Heart right ventricle (tissue), 16 donors: ENCODE data around the gene DDX31. TPM values are rescaled to one million over a fixed set of nuclear protein-coding genes. Genes with fewer than 3 reads are reported as not detected.

Experiments used
- ATAC-seq, 8 donors: fragments of 200-7000 bp; cut with Tn5 transposase; one replicate each; pipeline ENCODE4 v1.9.1; 2020; ENCODE audit warnings: mild to moderate bottlenecking in 8 of 8, moderate library complexity in 8 of 8, moderate number of reproducible peaks in 1 of 8
- DNase-seq, 2 donors: peaks; one replicate each; pipeline ENCODE4 v3.0.0-alpha.2; 2020
- H3K27ac ChIP-seq, 10 donors: fragments of 200-600 bp; sonication (generic) in 2 of 10; one replicate each; pipeline versions ENCODE4 v1.5.0 to v1.8.0; 2020 to 2022; ENCODE audit warnings: mild to moderate bottlenecking in 3 of 10
- H3K27me3 ChIP-seq, 7 donors: fragments of 200-600 bp; one replicate each; pipeline ENCODE4 v1.8.0; 2021 to 2022; ENCODE audit warnings: mild to moderate bottlenecking in 2 of 7
- H3K36me3 ChIP-seq, 9 donors: fragments of 200-600 bp; sonication (generic) in 1 of 9; one replicate each; pipeline versions ENCODE4 v1.5.0 to v1.8.0; 2020 to 2022; ENCODE audit warnings: mild to moderate bottlenecking in 2 of 9
- H3K4me1 ChIP-seq, 9 donors: fragments of 200-600 bp; sonication (generic) in 1 of 9; one replicate each; pipeline versions ENCODE4 v1.5.0 to v1.8.0; 2020 to 2022; ENCODE audit warnings: mild to moderate bottlenecking in 4 of 9
- H3K4me3 ChIP-seq, 10 donors: fragments of 200-600 bp; sonication (generic) in 2 of 10; one replicate each; pipeline versions ENCODE4 v1.5.0 to v1.8.0; 2020 to 2022; ENCODE audit warnings: mild to moderate bottlenecking in 7 of 10, moderate library complexity in 2 of 10
- H3K9me3 ChIP-seq, 11 donors: fragments of 200-600 bp in 10 of 11; sonication (generic) in 2 of 11; one replicate each; pipeline versions ENCODE4 v1.5.0 to v1.8.0; 2013 to 2022; ENCODE audit warnings: mild to moderate bottlenecking in 2 of 11, control low read depth in 1 of 11, moderate library complexity in 1 of 11
- CTCF ChIP-seq, 9 donors: fragments of 200-600 bp; sonication (generic) in 2 of 9; IDR thresholded peaks; one replicate each; pipeline versions ENCODE4 v1.5.0 to v1.8.0; 2021 to 2022; ENCODE audit warnings: antibody characterized with exemption in 9 of 9, mild to moderate bottlenecking in 5 of 9, moderate library complexity in 1 of 9
- WGBS, 2 donors: extraction: QIAGEN DNeasy Blood & Tissue Kit; methylation state at CpG; one replicate each; pipeline ENCODE4 v1.1.7; 2013; ENCODE audit warnings: inconsistent platforms in 1 of 2; 5-methylcytosine and 5-hydroxymethylcytosine counted together
- intact Hi-C, 10 donors: fragments of 100-400 bp; cut with DNase I; formaldehyde crosslinking; loops; one replicate each; pipeline versions ENCODE4 v1.11.1 to v1.14.2; 2022
- polyA plus RNA-seq, 2 donors: library from polyadenylated mRNA; stranded (reverse); fragments of 200-250 nt; gene quantifications; one replicate each; pipeline ENCODE4 v1.2.3, GENCODE V29; 2013
- total RNA-seq, 10 donors: library from RNA; stranded (reverse); fragmentation: NEBNext Ultra II Directional in 3 of 10; extraction: Animal tissue kit (Norgen Biotek cat#: 25700) in 3 of 10; gene quantifications; one replicate each; pipeline versions ENCODE4 v1.2.1 to v1.2.4, GENCODE V29; 2021 to 2023
- donor health status: Arrhythmogenic right ventricular cardiomyopathy.
- donor health status: ischemic (EF 13 %, LVEDD 7.1; RV severe dilation, severe dysfunction).
- donor health status: healthy with polysubstance abuse.
- donor health status: DM: no; HTN: yes; CAD: no.
- donor health status: DM: no; HTN: no; CAD: no.
- donor health status: ischemic (EF 25% LVEDD 6.9; RV normal size, moderate dysfunction).
- donor health status: ischemic (EF 25% LVEDD 5.7; RV mildly dilated, moderate dysfunction).
- donor health status: healthy.
- donor health status: DM: yes; HTN: yes; CAD: no.
- donor health status: Ischemic cardiomyopathy.
- donor health status: ischemic (EF 35%, LVEDD 5.7; RV mildly dilated, moderate dysfunction).
- donor health status: nonischemic (EF 11% LVEDD 7.7; RV severe dilation, severe dysfunction).
- donor health status: DM: yes; HTN: yes; CAD: no.
- donor health status: PGD.
- donor health status: ischemic (EF 29% LVEDD 5.4; RV normal size, mild dysfunction).
- donor health status: nonischemic (EF 23%, LVEDD 6.1; RV moderate dilation, normal function).

The DDX31 gene
- total and polyA plus RNA-seq, 12 donors, result 4.0 to 6.4 (median 5.0) TPM

- DNase-seq, result no peak
- peaks cover 0 to 19% (median 6%) of the 10 kb centered on the region in 7 donors for H3K27me3 ChIP-seq
- intact Hi-C loops, result no loop called here
- no peak for TF ChIP-seq CTCF (IDR thresholded peaks at IDR 0.05)
- WGBS, 2 donors, result 89 to 92% methylated on average over 15 of the region's 15 CpGs
- no peak overlapping the region for H3K27ac ChIP-seq
- peaks cover 0 to 22% (median 15%) of the 10 kb centered on the region in 9 donors for H3K4me1 ChIP-seq
- H3K4me3 ChIP-seq, result no peak overlapping the region
- H3K36me3 ChIP-seq, result no peaks in the 10 kb centered on the region
- no peaks in the 10 kb centered on the region for H3K9me3 ChIP-seq
- no peak for ATAC-seq
These were observed 112.6 kb downstream of the DDX31 start for GRCh38 chr9:132557159-132557558.

- no peak overlapping the region for H3K27ac ChIP-seq
- 77 to 84% methylated on average over 26 of the region's 26 CpGs for WGBS, 2 donors
- DNase-seq, result no peak
These were observed 113.1 kb downstream of the DDX31 start for GRCh38 chr9:132556714-132557113.

GRCh38 chr9:132556235-132556634 is 113.5 kb downstream of the DDX31 start:
- Histone ChIP-seq H3K27me3 (peaks cover 0 to 19% (median 6%) of the 10 kb centered on the region in 7 donors), H3K4me1 (peaks cover 0 to 15% (median 10%) of the 10 kb centered on the region in 9 donors), H3K9me3 (no peaks in the 10 kb centered on the region), H3K4me3 (no peak overlapping the region), H3K36me3 (no peaks in the 10 kb centered on the region), H3K27ac (no peak overlapping the region)
- no peak for ATAC-seq
- no peak for TF ChIP-seq CTCF (IDR thresholded peaks at IDR 0.05)
- intact Hi-C loops, result no loop called here
- 67 to 80% methylated on average over 6 of the region's 6 CpGs for WGBS, 2 donors
- no peak for DNase-seq

More at GRCh38 chr9:132556714-132557113, 113.1 kb downstream of the DDX31 start:
- intact Hi-C loops, result no loop called here
- peaks cover 0 to 19% (median 6%) of the 10 kb centered on the region in 7 donors for H3K27me3 ChIP-seq
- no peak for TF ChIP-seq CTCF (IDR thresholded peaks at IDR 0.05)
- H3K4me1 ChIP-seq, result peaks cover 0 to 18% (median 11%) of the 10 kb centered on the region in 9 donors
- H3K36me3 ChIP-seq, result no peaks in the 10 kb centered on the region
- H3K4me3 ChIP-seq, result no peak overlapping the region
- ATAC-seq, result no peak
- no peaks in the 10 kb centered on the region for H3K9me3 ChIP-seq

GRCh38 chr9:132555528-132555927 is 114.3 kb downstream of the DDX31 start:
- H3K4me1 ChIP-seq, result peaks cover 0 to 8% (median 4%) of the 10 kb centered on the region in 9 donors
- 75 to 78% methylated on average over 8 of the region's 8 CpGs for WGBS, 2 donors
- ATAC-seq (no peak), DNase-seq (no peak)
- no peaks in the 10 kb centered on the region for H3K9me3 ChIP-seq
- intact Hi-C loops, result no loop called here
- no peak overlapping the region for H3K4me3 ChIP-seq
- H3K27me3 ChIP-seq, result peaks cover 0 to 19% (median 6%) of the 10 kb centered on the region in 7 donors
- H3K27ac ChIP-seq, result no peak overlapping the region
- H3K36me3 ChIP-seq, result no peaks in the 10 kb centered on the region
- TF ChIP-seq CTCF (IDR thresholded peaks at IDR 0.05), result no peak
